ENCODE data around the gene NAP1L4. TPM values are rescaled to one million over a fixed set of nuclear protein-coding genes. Genes with fewer than 3 reads are reported as not detected.

Gene NAP1L4
- polyA plus RNA-seq, 1 donor from 2014 or later, result 199 TPM

DNA sequence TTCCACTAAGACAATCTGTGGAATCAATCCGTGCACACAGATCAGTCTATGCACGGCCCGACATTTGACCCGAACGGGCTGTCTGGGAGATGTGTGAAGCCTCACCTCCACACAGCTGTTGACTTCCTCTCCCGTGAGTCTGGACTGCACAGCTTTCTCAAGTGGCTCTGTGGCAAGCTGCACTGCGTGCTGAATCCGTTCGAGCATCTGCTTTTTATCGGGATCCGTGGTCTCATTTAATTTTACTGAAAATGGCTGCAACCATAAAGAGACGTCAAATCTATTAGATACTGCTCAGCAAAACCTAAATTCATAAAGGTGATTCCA is 45.8 kb upstream of the NAP1L4 start:
- Histone ChIP-seq H3K79me2 (replicated peaks; ENCODE audit: insufficient read depth, low read length) (no peaks in the 10 kb centered on the region), H3K9ac (ENCODE audit: low read length) (no peak overlapping the region), H3K9me2 (ENCODE audit: insufficient read depth, low read length) (no peaks in the 10 kb centered on the region), H3K9me3 (ENCODE audit: low read length) (no peaks in the 10 kb centered on the region), H4K20me1 (ENCODE audit: insufficient read depth) (no peaks in the 10 kb centered on the region), H3K4me2 (ENCODE audit: low read length) (no peak overlapping the region), H3K36me3 (ENCODE audit: insufficient read depth, low read length) (no peaks in the 10 kb centered on the region), H3K27ac (ENCODE audit: low read length) (no peak overlapping the region), H3F3A (ENCODE audit: insufficient read depth, low read length, poor library complexity, severe bottlenecking) (no peaks in the 10 kb centered on the region), H3K27me3 (ENCODE audit: insufficient read depth, low read depth, low read length) (no peaks in the 10 kb centered on the region), H3K4me3 (ENCODE audit: low read length) (no peak overlapping the region), H2AFZ (ENCODE audit: low read depth, low read length) (no peak overlapping the region)
- no peak for TF ChIP-seq CTCF (IDR thresholded peaks at IDR 0.05; ENCODE audit: poor library complexity, severe bottlenecking)
- TF ChIP-seq RAD21 (conservative IDR thresholded peaks at IDR 0.05), result no peak
- no peak for TF ChIP-seq MXI1 (conservative IDR thresholded peaks at IDR 0.05; ENCODE audit: poor library complexity, severe bottlenecking)
- TF ChIP-seq, protein P1, sequence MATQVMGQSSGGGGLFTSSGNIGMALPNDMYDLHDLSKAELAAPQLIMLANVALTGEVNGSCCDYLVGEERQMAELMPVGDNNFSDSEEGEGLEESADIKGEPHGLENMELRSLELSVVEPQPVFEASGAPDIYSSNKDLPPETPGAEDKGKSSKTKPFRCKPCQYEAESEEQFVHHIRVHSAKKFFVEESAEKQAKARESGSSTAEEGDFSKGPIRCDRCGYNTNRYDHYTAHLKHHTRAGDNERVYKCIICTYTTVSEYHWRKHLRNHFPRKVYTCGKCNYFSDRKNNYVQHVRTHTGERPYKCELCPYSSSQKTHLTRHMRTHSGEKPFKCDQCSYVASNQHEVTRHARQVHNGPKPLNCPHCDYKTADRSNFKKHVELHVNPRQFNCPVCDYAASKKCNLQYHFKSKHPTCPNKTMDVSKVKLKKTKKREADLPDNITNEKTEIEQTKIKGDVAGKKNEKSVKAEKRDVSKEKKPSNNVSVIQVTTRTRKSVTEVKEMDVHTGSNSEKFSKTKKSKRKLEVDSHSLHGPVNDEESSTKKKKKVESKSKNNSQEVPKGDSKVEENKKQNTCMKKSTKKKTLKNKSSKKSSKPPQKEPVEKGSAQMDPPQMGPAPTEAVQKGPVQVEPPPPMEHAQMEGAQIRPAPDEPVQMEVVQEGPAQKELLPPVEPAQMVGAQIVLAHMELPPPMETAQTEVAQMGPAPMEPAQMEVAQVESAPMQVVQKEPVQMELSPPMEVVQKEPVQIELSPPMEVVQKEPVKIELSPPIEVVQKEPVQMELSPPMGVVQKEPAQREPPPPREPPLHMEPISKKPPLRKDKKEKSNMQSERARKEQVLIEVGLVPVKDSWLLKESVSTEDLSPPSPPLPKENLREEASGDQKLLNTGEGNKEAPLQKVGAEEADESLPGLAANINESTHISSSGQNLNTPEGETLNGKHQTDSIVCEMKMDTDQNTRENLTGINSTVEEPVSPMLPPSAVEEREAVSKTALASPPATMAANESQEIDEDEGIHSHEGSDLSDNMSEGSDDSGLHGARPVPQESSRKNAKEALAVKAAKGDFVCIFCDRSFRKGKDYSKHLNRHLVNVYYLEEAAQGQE (IDR thresholded peaks at IDR 0.05; ENCODE audit: borderline replicate concordance), result no peak
- no peak for TF ChIP-seq EZH2 (IDR thresholded peaks at IDR 0.05; ENCODE audit: borderline replicate concordance, insufficient read depth, low read length, poor library complexity, severe bottlenecking)
- no peak for TF ChIP-seq TAF1 (IDR thresholded peaks at IDR 0.05; ENCODE audit: low read depth)
- TF ChIP-seq EP300 (conservative IDR thresholded peaks at IDR 0.05; ENCODE audit: poor library complexity, severe bottlenecking), result no peak
- no peak for TF ChIP-seq POLR2AphosphoS5 (IDR thresholded peaks at IDR 0.05)
- TF ChIP-seq SMC3 (conservative IDR thresholded peaks at IDR 0.05; ENCODE audit: poor library complexity), result no peak

DNA sequence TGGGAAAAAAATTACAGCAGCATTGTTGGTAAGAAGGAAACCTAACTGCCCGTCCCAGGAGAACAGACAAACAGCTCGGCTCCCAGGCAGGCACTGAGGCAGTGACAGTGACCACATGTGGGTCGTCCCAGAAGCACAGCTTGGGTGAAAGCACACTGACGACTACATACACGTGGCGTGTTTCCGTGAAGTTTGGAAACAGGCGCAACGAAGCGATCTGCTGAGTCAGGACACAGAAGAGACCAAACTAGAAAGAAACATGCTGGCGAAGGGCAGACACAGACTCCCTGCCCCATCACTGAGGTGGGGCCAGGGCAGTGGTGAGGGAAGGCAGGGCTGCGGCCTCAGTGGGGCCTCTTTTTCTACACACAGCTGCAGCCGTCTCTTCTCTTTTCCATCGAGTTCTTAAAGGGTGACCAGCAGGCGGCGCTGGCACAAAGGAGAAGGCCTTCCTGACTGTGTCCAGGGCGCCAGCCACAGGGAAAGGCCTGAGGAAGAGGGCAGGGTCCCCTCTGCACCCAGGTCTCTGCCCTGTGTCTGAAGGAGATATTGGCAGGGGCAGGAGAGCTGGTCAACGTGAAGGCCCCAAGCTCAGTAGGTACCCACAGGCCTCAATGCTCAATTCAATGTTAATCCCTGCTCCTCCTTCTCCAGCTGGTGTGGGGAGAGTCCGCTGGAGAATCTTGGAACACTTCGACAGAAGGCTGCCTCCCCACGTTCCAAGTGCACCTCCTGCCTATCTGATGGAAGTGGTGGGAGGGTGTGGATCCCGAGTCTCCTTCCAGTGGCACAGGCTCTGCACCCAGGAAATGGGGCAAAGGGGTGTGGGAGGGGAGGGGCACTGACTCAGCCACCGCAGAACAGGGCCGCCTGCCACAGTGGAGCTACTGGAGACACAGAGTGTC is 45.2 kb upstream of the NAP1L4 start:
- Histone ChIP-seq H3K9ac (ENCODE audit: low read length) (no peak overlapping the region), H3F3A (ENCODE audit: insufficient read depth, low read length, poor library complexity, severe bottlenecking) (no peaks in the 10 kb centered on the region), H3K79me2 (replicated peaks; ENCODE audit: insufficient read depth, low read length) (no peaks in the 10 kb centered on the region), H3K9me3 (ENCODE audit: low read length) (no peaks in the 10 kb centered on the region), H3K27me3 (ENCODE audit: insufficient read depth, low read depth, low read length) (no peaks in the 10 kb centered on the region), H3K4me2 (ENCODE audit: low read length) (no peak overlapping the region), H4K20me1 (ENCODE audit: insufficient read depth) (no peaks in the 10 kb centered on the region), H3K4me3 (ENCODE audit: low read length) (no peak overlapping the region), H3K27ac (ENCODE audit: low read length) (no peak overlapping the region), H2AFZ (ENCODE audit: low read depth, low read length) (no peak overlapping the region), H3K36me3 (ENCODE audit: insufficient read depth, low read length) (no peaks in the 10 kb centered on the region), H3K9me2 (ENCODE audit: insufficient read depth, low read length) (no peaks in the 10 kb centered on the region)
- TF ChIP-seq SMC3 (conservative IDR thresholded peaks at IDR 0.05; ENCODE audit: poor library complexity) (peak; percentile 97), POLR2AphosphoS5 (IDR thresholded peaks at IDR 0.05) (no peak), MXI1 (conservative IDR thresholded peaks at IDR 0.05; ENCODE audit: poor library complexity, severe bottlenecking) (no peak), EP300 (conservative IDR thresholded peaks at IDR 0.05; ENCODE audit: poor library complexity, severe bottlenecking) (no peak), RAD21 (conservative IDR thresholded peaks at IDR 0.05) (peak; percentile 92), TAF1 (IDR thresholded peaks at IDR 0.05; ENCODE audit: low read depth) (no peak), CTCF (IDR thresholded peaks at IDR 0.05; ENCODE audit: poor library complexity, severe bottlenecking) (peak; percentile 93)

Data from neural cell (in vitro differentiated cells).